Body of pancreas (tissue), 4 donors: ENCODE data around the gene ALG1L2.
"Not testable (repeated sequence)": the region's sequence is repeated elsewhere in the genome, so short reads cannot be mapped to it uniquely, and the experiment has no call there.

Experiments used
- CTCF ChIP-seq, 7 experiments: fragments of 450-650 bp in 4 of 7; fragments of 200-600 bp in 3 of 7; sonication (generic) in 3 of 7; IDR thresholded peaks; one replicate each; pipeline ENCODE4 v1.5.1; 2016 to 2019; ENCODE audit warnings: antibody characterized with exemption in 7 of 7
- POLR2A ChIP-seq, 3 donors: fragments of 450-650 bp; IDR thresholded peaks; one replicate each; pipeline ENCODE4 v1.6.1; 2016; ENCODE audit warnings: antibody characterized with exemption in 3 of 3, mild to moderate bottlenecking in 2 of 3

GRCh38 chr3:130108836-130109585 lies 27.4 kb downstream of the ALG1L2 start:
- not testable (repeated sequence) for TF ChIP-seq CTCF, POLR2A (IDR thresholded peaks at IDR 0.05)
